Astrocyte of the cerebellum (primary cell): Measurements from ENCODE around the gene SLC43A3.

ENCODE experiments used
- DNase-seq: peaks from one replicate; pipeline ENCODE4 v3.0.0-alpha.2; 2011; ENCODE audit warnings: low read depth
- H3K4me3 ChIP-seq: 2 replicates; pipeline ENCODE4 v1.5.1; 2011; ENCODE audit warnings: mild to moderate bottlenecking, low read depth, low read length, moderate library complexity
- CTCF ChIP-seq: IDR thresholded peaks from 2 replicates; pipeline ENCODE4 v1.5.1; 2012; ENCODE audit warnings: low read length, low read depth, moderate library complexity, mild to moderate bottlenecking; ENCODE audit errors: missing control alignments
- in situ Hi-C: cut with HindIII; loops from 2 replicates; pipeline ENCODE4 v1.10.0; 2017; ENCODE audit warnings: low sequenced_read_pairs

The SLC43A3 gene

GRCh38 chr11:57376095-57377090 lies 50.5 kb downstream of the SLC43A3 start:
- no peak for TF ChIP-seq CTCF
- no peak for DNase-seq
- H3K4me3 ChIP-seq: no peak overlapping the region
- in situ Hi-C loops: no loop called here

GRCh38 chr11:57375490-57375889 lies 51.4 kb downstream of the SLC43A3 start:
- in situ Hi-C loops: no loop called here

GRCh38 chr11:57374966-57375365 lies 52.0 kb downstream of the SLC43A3 start:
- no peak for TF ChIP-seq CTCF
- no peak overlapping the region for H3K4me3 ChIP-seq
- in situ Hi-C loops: no loop called here
- no peak for DNase-seq

More at GRCh38 chr11:57375490-57375889, 51.4 kb downstream of the SLC43A3 start:
- no peak overlapping the region for H3K4me3 ChIP-seq
- DNase-seq: no peak
- no peak for TF ChIP-seq CTCF

GRCh38 chr11:57373146-57373545 lies 53.8 kb downstream of the SLC43A3 start:
- no peak overlapping the region for H3K4me3 ChIP-seq
- no peak for DNase-seq
- no peak for TF ChIP-seq CTCF
- in situ Hi-C loops: no loop called here

- in situ Hi-C loops: no loop called here
- H3K4me3 ChIP-seq: no peak overlapping the region
- TF ChIP-seq CTCF: no peak
- DNase-seq: no peak
Measured at GRCh38 chr11:57370941-57371340, 56.0 kb downstream of the SLC43A3 start.

GRCh38 chr11:57370251-57370650 lies 56.7 kb downstream of the SLC43A3 start:
- no peak overlapping the region for H3K4me3 ChIP-seq
- TF ChIP-seq CTCF: no peak
- no peak for DNase-seq
- in situ Hi-C loops: no loop called here
